Activated CD4-positive, alpha-beta T cell treated with anti-CD3 and anti-CD28 coated beads for 1 hour (primary cell): ENCODE measurements around the gene ENTPD1.
"Not testable (repeated sequence)": the region's sequence is repeated elsewhere in the genome, so short reads cannot be mapped to it uniquely, and the experiment has no call there.

Experiments used
- DNase-seq: peaks from one replicate; pipeline ENCODE4 v3.0.0-alpha.2; 2020

The ENTPD1 gene

GRCh38 chr10:95759233-95759826 is 3.4 kb downstream of the ENTPD1 start:
- DNase-seq = no peak

GRCh38 chr10:95761939-95762492 is 6.1 kb downstream of the ENTPD1 start:
- DNase-seq = no peak

DNA sequence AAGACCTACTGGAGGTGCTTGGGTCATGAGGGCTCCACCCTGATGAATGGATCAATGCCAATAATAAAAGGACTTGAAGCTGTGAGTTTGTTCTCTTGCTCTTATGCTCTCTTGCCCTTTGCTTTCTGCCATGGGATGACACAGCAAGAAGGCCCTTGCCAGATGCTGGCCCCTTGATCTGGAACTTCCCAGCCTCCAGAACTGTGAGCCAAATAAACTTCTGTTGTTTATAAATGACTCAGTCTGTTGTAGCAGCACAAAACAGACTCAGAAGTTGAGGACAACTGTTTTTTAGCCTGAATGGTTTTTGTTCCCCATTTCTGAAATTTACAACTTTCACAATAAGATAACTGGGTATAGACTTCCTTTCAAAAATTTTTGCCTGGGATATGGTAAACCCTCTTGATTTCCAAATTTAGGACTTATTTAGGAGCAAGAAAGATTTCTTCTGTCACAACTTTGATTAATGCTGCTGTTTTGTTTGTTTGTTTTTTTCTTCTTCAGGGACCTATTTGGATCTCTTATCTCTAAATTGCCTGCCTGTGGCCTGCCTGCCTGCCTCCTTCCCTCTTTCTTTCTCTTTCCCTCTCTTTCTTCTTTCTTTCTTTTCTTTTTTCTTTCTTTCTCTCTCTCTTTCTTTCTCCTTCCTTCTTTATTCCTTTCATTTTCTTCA is 12.1 kb downstream of the ENTPD1 start:
- no peak for DNase-seq

DNA sequence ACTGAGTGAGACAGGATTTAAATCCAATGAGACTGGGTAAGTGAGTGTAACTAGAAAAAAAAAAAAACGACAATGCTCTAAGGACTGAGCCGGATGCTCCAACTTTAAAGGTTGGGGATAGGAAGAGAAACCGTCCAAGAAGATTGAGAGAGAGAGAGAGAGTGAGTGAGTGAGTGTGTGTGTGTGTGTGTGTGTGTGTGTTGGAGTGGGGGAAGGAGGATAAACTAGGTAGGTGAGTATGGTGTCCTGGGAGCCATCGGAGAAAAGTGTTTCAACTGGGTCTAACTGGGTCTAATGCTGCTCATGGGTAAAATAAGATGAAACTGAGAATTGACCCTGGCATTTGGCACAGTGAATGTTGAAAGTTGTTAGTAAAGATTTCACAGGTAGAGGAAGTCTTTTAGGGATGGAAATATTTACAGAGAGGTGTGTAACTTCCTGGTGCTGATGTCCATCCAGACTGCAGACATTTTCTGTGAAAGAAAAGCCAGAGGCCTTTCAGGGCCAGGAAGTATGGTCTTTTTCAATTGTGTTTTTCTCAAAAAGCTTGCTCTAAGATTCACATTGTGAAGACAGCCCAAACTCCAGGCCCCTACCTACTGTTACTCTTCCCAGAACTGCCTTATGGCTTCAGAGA is 14.2 kb downstream of the ENTPD1 start:
- no peak for DNase-seq

- not testable (repeated sequence) for DNase-seq
These were observed 17.5 kb downstream of the ENTPD1 start for GRCh38 chr10:95773454-95773853.

GRCh38 chr10:95777638-95778037 is 21.7 kb downstream of the ENTPD1 start:
- not testable (repeated sequence) for DNase-seq

GRCh38 chr10:95782318-95782717 is 26.4 kb downstream of the ENTPD1 start:
- no peak for DNase-seq

DNA sequence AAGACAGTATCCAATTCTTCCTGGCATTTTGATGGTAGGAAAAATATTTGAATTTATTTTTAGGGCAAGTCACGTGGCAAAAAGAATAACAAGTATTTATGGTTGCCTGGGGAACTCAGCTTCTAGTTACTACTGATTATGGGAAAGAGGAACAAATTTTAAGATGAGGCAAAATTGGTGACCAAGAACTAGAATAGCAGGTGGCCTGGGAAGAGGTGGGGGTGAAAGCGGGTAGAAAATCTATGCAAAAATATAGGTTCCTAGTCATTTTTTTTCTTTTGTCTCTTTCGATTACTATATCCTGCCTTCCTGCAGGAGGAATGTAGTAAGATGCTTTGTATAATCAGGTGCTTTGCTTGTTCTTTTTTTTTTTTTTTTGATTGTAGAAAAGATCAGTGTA is 27.8 kb downstream of the ENTPD1 start:
- DNase-seq = no peak

- DNase-seq = no peak
These were observed 28.4 kb downstream of the ENTPD1 start for GRCh38 chr10:95784279-95784913.

DNA sequence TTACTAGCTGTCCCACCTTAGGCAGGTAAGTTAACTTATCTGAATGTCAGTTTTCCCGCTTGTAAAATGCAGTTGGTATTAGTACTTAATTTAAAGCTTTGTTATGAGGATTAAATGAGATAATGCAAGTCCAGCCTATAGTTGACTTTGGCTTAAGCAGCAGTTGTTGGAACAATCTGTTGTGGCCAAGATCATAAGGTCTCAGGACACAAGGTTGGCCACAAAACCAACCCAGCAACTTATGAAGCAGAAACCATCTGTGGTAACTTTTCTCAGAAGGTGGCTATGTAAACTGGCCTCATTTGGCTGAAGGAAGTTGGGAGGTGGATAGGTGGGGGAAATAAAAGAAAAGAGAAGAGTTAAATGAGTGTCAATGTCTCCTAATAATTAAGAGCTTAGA is 29.4 kb downstream of the ENTPD1 start:
- no peak for DNase-seq

GRCh38 chr10:95785942-95786669 is 30.1 kb downstream of the ENTPD1 start:
- no peak for DNase-seq

DNA sequence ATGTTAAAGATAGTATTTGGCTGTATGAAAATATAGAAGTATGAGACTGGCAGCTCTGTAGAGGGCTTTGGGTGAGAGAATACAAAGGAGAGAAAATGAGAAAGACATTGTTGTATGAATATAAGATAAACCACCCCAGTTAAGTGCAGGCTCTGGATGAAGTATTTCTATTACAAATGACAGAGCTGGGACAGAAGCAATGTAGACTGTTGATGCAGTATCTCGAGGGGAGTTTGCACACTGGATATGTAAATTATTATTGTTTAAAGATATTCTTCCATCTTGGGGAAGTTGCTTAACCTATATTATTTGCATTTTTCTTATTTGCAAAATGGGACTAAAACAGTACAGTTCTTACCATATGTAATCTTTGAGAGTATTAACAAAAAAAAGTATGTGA is 31.5 kb downstream of the ENTPD1 start:
- no peak for DNase-seq

DNA sequence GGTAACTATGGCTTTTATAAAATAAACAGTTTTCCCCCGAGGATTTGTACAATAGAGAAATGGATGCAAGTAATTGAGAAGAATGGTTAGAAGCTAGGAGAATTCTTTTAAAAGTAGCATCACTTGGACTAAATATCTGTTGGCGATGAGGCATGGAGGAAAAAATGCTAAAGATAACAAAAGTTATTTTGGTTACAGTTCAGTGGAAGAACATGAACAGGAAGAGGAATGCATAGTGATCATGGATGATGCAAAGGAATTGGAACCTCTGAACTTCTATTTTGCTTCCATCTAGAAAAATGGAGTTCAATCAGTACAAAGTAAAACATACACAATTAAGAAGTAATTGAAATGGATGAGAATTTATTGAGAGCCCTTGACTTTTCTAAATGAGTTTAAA is 32.9 kb downstream of the ENTPD1 start:
- DNase-seq = no peak

GRCh38 chr10:95789902-95790301 is 33.9 kb downstream of the ENTPD1 start:
- no peak for DNase-seq

- DNase-seq = no peak
These were observed 35.0 kb downstream of the ENTPD1 start for GRCh38 chr10:95790982-95791381.

DNA sequence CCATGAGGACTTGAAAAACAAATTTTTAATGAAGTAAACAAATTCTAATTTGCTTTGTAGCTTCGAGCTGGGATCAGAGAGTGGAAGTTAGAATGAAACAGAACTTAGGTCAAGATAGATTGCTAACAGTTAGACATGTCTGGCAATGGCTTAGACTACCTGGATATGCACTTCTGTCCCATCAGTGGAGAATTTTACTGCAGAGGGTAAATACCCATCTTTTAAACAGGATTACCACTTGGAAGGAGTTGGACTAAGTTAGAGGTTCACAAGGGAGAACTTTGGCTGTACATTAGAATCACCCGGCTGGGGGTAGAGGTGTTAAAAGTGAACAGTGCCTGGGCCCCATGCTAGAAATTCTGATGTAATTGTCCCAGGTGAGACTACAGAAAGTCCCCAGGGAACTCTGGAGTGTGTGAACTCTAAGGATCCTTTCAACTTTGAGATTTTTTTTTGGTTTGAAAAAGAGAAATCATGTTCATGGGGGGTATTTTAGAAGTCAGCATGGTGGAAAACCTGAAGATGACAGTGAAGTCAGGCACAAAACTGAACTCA is 35.5 kb downstream of the ENTPD1 start:
- no peak for DNase-seq

GRCh38 chr10:95792211-95792780 is 36.3 kb downstream of the ENTPD1 start:
- no peak for DNase-seq

DNA sequence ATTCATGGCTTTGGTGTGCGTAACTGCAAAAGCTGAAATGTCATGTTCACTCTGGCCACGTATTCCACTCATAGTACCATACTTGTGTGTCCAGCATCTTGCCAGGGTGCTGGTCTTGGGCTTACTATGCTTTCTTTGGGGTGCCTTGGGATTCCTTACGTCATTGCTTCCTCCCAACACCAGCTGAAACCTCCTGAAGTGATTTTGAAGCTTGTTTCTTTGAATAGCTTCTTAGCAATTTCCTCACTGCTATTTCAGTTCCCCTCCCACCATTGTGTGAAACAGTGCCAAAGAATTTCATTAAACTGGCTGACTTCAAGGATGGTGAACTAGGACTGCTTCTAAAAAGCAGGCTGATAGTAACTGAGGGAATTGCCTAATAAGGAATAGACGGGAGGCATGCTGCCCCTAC is 36.9 kb downstream of the ENTPD1 start:
- no peak for DNase-seq

DNA sequence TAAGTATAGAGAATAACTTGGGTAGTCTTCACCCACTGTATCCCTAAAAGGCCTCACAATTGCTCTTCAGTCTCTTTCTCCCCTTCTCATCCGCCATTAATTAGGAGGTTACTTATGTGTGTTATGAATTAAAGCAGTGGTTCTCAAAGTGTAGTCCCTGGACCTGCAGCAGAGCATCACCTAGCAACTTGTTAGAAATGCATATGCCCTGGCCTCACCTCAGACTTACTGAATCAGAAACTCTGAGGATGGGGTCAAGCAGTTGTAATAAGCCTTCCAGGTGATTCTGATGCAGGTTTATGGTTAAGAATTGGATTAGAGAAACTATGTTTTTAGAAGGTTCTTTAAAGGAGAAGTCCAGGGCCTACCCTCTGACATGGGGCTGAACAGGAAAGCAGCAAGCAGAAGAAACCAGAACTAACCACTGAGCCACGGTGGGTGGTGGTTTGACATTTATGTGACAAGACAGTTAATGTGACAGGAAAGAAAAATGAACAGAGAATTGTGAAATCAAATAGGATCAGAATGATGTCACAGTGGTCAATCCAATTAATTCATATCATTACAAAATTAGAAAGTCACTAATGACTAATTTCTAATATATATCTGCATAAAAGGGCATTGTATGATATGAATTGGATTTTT is 37.6 kb downstream of the ENTPD1 start:
- no peak for DNase-seq

DNA sequence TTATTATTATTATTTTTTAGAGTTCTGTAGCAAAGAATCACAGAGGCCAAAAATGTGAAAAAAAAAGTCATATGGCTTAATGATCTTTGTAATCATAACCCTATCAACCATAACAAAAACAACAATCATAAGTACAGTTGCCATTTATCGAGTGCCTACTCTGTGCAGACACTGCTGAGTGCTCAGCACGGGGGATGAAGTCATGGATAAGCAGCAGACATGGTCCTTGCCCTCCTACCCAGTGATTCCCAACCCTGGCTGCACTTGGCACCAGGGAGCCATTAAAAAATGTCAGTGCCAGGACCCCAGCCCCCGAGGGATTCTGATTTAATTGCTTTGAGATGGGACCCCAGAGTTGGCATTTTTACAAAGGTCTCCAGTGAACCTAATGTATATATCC is 38.2 kb downstream of the ENTPD1 start:
- DNase-seq = no peak

- no peak for DNase-seq
These were observed 39.6 kb downstream of the ENTPD1 start for GRCh38 chr10:95795602-95796001.

DNA sequence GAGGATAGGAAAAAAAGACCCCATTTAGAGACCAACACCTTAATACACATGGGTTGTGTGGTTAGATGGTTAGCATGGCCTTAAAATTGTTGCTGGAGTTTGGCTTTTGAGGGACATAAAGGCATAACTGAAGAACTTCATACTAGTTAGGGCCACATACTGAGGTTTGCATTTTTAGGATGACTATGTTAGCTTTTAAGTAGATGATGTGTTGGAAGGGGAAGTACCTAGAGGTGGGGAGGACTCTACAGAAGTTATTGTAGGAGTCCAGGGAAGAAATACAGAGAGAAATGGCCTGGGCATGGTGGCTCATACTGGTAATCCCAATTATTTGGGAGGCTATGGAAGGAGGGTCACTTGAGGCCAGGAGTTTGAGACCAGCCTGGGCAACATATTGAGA is 40.5 kb downstream of the ENTPD1 start:
- no peak for DNase-seq
